Mesangial cell (primary cell): ENCODE data around the gene RNF8. TPM values are rescaled to one million over a fixed set of nuclear protein-coding genes. Genes with fewer than 3 reads are reported as not detected.

ENCODE experiments used
- total RNA-seq: library from RNA; depleted of rRNA; stranded (reverse); fragments of >200 nt; gene quantifications from 2 replicates; pipeline ENCODE4 v1.2.3, GENCODE V29; 2015

Gene RNF8
- 5.7 and 12.1 TPM in 2 replicates for total RNA-seq

GRCh38 chr6:37353761-37354525 lies at the start of gene RNF8:
TSS of gene RNF8 (plus strand) at chr6:37353983. CDS start at chr6:37354165, 182 bp downstream.

GRCh38 chr6:37432916-37433656 lies 79.3 kb downstream of the RNF8 start, which contains the start of gene CMTR1:
TSS of gene CMTR1 (plus strand) at chr6:37433221. CDS start at chr6:37435630, 2,409 bp downstream.

Other genes with a start within 250 kb of the RNF8 start
- gene PIM1, start 183.8 kb upstream of the RNF8 start, total RNA-seq, result 33.6 and 53.4 TPM in 2 replicates
- gene TBC1D22B, start 96.2 kb upstream of the RNF8 start, total RNA-seq, result 10.3 and 11.7 TPM in 2 replicates
- 0.89 and 2.1 TPM in 2 replicates for gene TMEM217, start 95.8 kb upstream of the RNF8 start, total RNA-seq
- 21.2 and 21.7 TPM in 2 replicates for gene CMTR1, start 79.2 kb downstream of the RNF8 start, total RNA-seq
- 29.0 and 83.9 TPM in 2 replicates for gene CCDC167, start 145.9 kb downstream of the RNF8 start, total RNA-seq